Skin epidermis (tissue), 12 donors: ENCODE results near the gene TEF.

Experiments
- H3K27ac ChIP-seq, 21 experiments: fragments of 200-600 bp; sonication (generic) in 11 of 21; one replicate each; pipeline ENCODE4 v1.5.0; 2020; ENCODE audit warnings: mild to moderate bottlenecking in 3 of 21, inconsistent platforms in 2 of 21, moderate library complexity in 2 of 21
- H3K4me3 ChIP-seq, 7 experiments: fragments of 200-600 bp; sonication (generic) in 2 of 7; one replicate each; pipeline ENCODE4 v1.5.0; 2020; ENCODE audit warnings: inconsistent platforms in 2 of 7, mild to moderate bottlenecking in 2 of 7, moderate library complexity in 1 of 7

TEF gene

DNA sequence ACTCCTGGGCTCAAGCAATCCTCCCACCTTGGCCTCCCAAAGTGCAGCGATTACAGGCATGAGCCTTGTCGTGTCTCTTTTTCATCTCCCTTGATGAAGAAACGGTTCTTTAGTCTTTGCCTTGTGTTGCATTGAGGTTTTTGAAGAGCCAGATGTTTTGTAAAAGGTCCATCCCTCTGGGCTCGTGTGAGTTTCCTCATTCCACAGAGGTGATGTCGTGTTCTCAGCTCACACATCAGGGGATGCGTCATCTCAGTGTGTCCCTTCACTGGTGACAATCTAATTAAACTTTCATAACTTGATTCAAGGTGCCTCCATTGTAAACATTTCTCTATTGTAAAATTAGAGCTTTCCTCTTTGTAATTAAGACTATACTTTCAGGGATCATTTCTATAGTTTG lies 29.7 kb upstream of the TEF start:
- Histone ChIP-seq H3K27ac (no peak overlapping the region), H3K4me3 (no peak overlapping the region)

GRCh38 chr22:41353862-41354575 lies 27.7 kb upstream of the TEF start:
- peak overlapping the region in 1 of 21 experiments; percentile 2 for H3K27ac ChIP-seq

GRCh38 chr22:41354979-41355378 lies 26.8 kb upstream of the TEF start:
- Histone ChIP-seq H3K4me3 (no peak overlapping the region), H3K27ac (no peak overlapping the region)

More at GRCh38 chr22:41353862-41354575, 27.7 kb upstream of the TEF start:
- H3K4me3 ChIP-seq: no peak overlapping the region

DNA sequence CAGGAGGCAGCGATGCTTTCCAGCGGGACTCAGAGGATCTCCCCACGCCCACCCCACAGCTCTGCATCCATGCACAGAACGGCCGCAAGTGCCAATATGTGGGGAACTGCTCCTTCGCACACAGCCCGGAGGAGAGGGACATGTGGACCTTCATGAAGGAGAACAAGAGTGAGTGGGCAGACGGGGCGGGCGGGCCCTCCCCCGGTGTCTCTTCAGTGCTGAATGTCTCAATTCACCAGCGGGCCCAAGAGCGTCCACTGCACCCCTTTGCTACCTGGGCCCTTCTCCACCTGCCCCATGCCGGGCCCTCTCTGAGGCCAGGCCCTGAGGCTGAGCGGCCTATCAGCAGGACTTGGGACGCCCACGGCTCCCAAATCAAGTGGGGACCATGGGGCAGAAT lies 25.8 kb upstream of the TEF start:
- Histone ChIP-seq H3K4me3 (no peak overlapping the region), H3K27ac (no peak overlapping the region)

DNA sequence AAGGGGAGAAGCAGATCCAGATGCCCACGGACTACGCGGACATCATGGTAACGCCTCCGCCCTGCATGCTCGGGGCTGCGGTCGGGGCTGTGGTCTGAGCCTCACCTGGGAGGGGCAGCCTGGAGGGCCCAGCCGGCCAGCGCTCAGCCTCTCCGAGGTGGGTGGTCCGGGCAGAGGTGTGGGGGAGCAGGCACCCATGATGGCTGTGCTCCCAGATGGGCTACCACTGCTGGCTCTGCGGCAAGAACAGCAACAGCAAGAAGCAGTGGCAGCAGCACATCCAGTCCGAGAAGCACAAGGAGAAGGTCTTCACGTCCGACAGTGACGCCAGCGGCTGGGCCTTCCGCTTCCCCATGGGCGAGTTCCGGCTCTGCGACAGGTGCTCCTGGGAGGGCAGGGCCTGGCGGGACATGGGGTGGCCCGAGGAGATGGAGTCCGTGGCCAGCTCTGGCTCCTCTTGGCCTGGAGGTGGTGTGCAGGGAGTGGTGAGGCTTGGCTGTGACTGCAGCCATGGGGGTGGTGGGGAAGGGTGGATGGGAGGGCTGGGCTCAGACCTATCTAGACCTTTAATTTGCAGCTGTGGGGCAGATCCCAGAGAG lies 25.2 kb upstream of the TEF start:
- no peak overlapping the region for H3K27ac ChIP-seq
- no peak overlapping the region for H3K4me3 ChIP-seq

GRCh38 chr22:41357191-41357590 lies 24.6 kb upstream of the TEF start:
- no peak overlapping the region for H3K27ac ChIP-seq
- no peak overlapping the region for H3K4me3 ChIP-seq

GRCh38 chr22:41358927-41359326 lies 22.8 kb upstream of the TEF start:
- H3K27ac ChIP-seq: no peak overlapping the region
- H3K4me3 ChIP-seq: no peak overlapping the region

DNA sequence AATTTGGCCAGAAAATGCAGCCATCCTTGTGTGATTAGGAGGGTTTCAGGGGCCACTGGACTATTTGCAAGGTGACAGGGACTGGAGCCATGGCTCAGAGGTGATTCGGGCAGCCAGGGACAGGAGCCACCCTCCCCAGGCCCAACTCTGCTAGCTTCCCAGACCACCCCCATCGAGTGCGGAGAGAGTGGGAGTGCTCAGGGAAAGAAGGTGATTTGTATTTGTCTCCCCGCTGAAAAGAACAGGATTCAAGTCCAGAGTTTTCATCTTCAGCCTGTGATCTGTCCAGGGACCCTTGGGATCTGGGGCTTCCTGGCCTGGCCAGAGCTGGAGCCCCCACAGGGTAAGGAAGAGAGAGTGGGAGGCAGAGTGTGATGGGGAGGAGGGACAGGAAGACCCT lies 22.4 kb upstream of the TEF start:
- no peak overlapping the region for H3K27ac ChIP-seq
- no peak overlapping the region for H3K4me3 ChIP-seq

- Histone ChIP-seq H3K4me3 (no peak overlapping the region), H3K27ac (no peak overlapping the region)
These were observed 21.6 kb upstream of the TEF start for GRCh38 chr22:41360126-41360525.

- H3K4me3 ChIP-seq: no peak overlapping the region
- no peak overlapping the region for H3K27ac ChIP-seq
These were observed 19.9 kb upstream of the TEF start for GRCh38 chr22:41361716-41362310.

- no peak overlapping the region for H3K4me3 ChIP-seq
- no peak overlapping the region for H3K27ac ChIP-seq
These were observed 19.1 kb upstream of the TEF start for GRCh38 chr22:41362615-41363014.

- no peak overlapping the region for H3K4me3 ChIP-seq
- H3K27ac ChIP-seq: no peak overlapping the region
These were observed 17.5 kb upstream of the TEF start for GRCh38 chr22:41364233-41364632.

GRCh38 chr22:41364955-41365354 lies 16.8 kb upstream of the TEF start:
- H3K27ac ChIP-seq: no peak overlapping the region
- no peak overlapping the region for H3K4me3 ChIP-seq

DNA sequence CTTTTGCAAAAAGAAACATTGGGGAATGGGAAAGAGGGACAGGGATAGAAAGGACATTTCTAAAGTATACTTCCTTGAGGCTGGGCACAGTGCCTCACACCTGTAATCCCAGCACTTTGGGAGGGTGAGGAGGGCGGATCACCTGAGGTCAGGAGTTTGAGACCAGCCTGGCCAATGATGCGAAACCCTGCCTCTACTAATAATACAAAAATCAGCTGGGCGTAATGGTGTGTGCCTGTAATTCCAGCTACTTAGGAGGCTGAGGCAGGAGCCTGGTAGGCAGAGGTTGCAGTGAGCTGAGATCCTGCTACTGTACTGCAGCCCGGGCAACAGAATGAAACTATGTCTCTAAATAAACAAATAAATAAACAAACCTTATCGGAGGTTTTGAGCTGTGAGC lies 16.3 kb upstream of the TEF start:
- Histone ChIP-seq H3K4me3 (no peak overlapping the region), H3K27ac (peak overlapping the region in 1 of 21 experiments; percentile 3)

GRCh38 chr22:41366323-41367029 lies 15.3 kb upstream of the TEF start:
- peak overlapping the region in 3 of 7 experiments; percentile 5 to 53 (median 33) for H3K4me3 ChIP-seq
- peak overlapping the region in 10 of 21 experiments; percentile 14 to 81 (median 41) for H3K27ac ChIP-seq

GRCh38 chr22:41367039-41367679 lies 14.6 kb upstream of the TEF start:
- peak overlapping the region in 6 of 7 experiments; percentile 5 to 53 (median 9) for H3K4me3 ChIP-seq

DNA sequence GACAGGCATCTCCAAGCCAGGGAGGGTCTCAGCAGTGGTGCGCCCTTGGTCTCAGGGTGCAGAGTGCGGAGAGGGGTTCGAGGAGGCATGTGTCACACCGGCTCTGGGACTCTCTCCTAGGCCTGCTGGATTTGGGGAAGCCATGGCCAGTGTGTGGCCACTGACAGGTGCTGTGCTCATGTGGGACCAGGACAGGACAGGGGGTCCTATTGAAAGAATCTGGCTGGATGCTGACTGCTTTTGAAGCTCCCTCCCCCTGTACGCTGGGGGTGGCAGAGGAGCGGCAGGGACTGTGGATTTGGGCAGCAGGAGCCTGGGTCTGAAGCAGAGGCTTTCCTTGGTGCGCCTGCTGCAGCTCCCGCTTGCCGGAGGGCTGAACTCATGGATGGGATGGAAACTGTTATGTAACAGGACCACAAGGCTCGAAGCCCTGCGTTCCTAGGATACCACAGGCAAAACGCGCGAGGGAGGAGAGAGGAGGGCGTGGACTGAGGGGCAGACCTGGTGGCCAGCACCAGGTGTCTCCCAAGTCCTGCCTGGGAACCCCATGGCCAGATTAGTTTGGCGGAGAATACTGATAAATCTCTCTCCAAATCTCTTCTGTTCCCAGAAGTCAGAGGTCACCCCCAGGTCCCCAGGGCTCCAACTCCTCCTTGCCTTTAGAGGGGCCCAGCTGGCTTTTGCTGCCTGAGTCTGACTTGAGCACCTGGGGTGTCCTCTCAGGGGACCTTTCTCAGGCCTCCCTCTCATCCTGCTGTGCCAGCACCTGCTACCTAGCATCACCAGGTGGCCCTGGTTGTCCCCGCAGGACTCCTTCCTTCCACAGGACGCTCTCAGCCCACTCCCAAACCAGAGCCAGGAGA lies 13.8 kb upstream of the TEF start:
- Histone ChIP-seq H3K27ac (peak overlapping the region in 16 of 21 experiments; percentile 4 to 81 (median 62)), H3K4me3 (peak overlapping the region in 6 of 7 experiments; percentile 5 to 53 (median 9))

More at GRCh38 chr22:41367039-41367679, 14.6 kb upstream of the TEF start:
- H3K27ac ChIP-seq: peak overlapping the region in 16 of 21 experiments; percentile 4 to 81 (median 62)

DNA sequence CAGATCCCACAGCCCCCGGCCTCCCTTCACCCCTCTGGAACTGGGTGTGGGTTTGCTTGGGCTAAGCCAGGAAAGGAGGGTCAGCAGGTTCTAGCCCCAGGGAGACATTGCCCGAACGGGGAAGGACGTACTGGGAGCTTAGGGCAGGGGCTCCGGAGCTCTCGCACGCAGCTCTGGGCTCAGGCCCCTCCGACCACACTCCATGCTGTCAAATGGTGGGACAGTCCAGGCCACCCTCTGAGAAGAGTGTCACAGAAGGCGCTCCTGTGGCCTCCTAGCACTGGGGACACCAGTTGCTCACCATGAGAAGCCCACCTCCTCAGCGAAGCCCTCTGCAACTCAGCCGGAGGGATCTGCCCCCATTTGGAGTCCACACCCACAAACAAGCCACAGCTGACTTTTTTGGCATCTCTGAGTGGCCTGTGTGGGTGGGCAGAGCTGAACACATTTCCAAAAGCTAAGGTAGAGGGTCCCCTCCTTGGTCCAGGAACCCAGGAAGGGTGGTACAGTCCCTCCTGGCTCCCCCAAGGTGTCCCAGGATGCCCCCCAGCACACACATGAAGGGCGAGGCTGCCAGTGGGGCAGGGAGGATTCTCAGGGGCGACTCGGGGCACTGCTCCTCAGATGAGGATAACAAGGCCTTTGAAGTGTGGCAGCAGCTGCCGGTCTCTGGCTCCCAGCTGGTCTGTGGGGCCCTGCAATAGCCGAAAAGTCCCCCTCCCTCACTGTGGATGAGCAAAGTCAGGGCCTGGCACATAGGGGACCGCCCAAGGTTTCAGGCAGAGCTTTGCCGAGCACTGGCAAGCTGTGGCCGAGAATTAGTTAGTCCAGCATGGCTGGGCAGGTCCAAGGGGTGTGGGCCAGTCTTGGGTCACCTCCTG lies 13.0 kb upstream of the TEF start:
- H3K27ac ChIP-seq: peak overlapping the region in 11 of 21 experiments; percentile 1 to 81 (median 67)

More for the DNA sequence above, 13.0 kb upstream of the TEF start:
- H3K4me3 ChIP-seq: peak overlapping the region in 4 of 7 experiments; percentile 5 to 53 (median 22)
